ENCODE measurements around the gene TMEM258. TPM values are rescaled to one million over a fixed set of nuclear protein-coding genes. Genes with fewer than 3 reads are reported as not detected.
A peak's percentile ranks its signal among the peaks of the same experiment; 100 is the strongest.

Gene TMEM258
- total and polyA plus RNA-seq, 9 of the 15 experiments (the other 6 are each of a cell fraction or from before 2014, with no cell fraction given): 97.2 to 856 (median 231) TPM

DNA sequence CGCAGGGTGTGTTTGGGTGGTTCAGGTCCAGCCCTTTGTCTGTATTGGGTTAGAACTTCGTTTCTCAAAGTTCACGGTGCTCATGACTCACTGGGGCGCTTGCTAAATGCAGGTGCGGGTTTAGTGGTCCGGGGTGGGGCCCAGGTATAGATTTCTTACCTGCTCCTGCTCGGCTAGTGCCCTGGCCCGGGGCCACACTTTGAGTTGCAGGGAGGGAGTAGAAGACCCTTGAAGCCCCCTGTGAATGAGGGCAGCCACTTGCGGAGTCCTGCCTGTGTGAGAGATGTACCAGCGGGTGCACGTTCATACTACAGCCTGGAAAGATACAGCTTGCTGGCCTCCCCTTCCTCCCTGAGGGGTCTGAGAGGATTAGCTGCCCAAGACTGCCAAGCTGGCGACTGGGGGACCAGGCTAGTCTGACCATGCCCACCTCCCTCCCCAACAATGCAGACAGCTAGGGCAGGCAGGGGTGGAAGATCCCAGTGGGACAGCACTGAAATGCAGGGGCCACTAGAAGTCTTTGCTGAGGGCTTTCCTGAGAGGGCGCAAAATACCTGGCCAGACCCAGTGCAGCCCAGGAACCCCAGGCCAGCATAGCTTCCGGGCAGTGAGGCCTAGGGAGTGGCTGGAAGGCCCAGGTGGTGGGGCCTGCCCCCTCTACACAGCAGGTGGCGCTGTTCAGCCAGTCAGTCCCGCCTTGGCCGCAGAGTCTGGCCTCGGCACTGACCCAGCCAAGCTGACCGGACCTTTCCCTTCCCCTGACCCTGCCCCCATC is 45.0 kb downstream of the TMEM258 start (continued):
- TF ChIP-seq NR2C2 (CRISPR knock-in tag; IDR thresholded peaks at IDR 0.05): no peak
- no peak for TF ChIP-seq NR2C2 (tag; IDR thresholded peaks at IDR 0.05)
- TF ChIP-seq ZNF134 (CRISPR knock-in tag; conservative IDR thresholded peaks at IDR 0.05): no peak
- TF ChIP-seq HDAC1 (IDR thresholded peaks at IDR 0.05): no peak
- TF ChIP-seq ZNF507 (tag; conservative IDR thresholded peaks at IDR 0.05): no peak
- no peak for TF ChIP-seq ZNF24 (IDR thresholded peaks at IDR 0.05)
- TF ChIP-seq ZNF121 (CRISPR knock-in tag; conservative IDR thresholded peaks at IDR 0.05): no peak
- TF ChIP-seq SP2 (IDR thresholded peaks at IDR 0.05; ENCODE audit: extremely low read depth, low read depth, low read length, poor library complexity, severe bottlenecking): no peak
- TF ChIP-seq, protein P1, sequence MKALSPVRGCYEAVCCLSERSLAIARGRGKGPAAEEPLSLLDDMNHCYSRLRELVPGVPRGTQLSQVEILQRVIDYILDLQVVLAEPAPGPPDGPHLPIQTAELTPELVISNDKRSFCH (CRISPR knock-in tag; IDR thresholded peaks at IDR 0.05): no peak
- TF ChIP-seq, protein P1 (tag; IDR thresholded peaks at IDR 0.05): peak; percentile 62; the same call in 1 of the 2 replicates
- TF ChIP-seq, protein P2, sequence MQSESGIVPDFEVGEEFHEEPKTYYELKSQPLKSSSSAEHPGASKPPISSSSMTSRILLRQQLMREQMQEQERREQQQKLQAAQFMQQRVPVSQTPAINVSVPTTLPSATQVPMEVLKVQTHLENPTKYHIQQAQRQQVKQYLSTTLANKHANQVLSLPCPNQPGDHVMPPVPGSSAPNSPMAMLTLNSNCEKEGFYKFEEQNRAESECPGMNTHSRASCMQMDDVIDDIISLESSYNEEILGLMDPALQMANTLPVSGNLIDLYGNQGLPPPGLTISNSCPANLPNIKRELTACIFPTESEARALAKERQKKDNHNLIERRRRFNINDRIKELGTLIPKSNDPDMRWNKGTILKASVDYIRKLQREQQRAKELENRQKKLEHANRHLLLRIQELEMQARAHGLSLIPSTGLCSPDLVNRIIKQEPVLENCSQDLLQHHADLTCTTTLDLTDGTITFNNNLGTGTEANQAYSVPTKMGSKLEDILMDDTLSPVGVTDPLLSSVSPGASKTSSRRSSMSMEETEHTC (IDR thresholded peaks at IDR 0.05): no peak
- TF ChIP-seq, protein P3, sequence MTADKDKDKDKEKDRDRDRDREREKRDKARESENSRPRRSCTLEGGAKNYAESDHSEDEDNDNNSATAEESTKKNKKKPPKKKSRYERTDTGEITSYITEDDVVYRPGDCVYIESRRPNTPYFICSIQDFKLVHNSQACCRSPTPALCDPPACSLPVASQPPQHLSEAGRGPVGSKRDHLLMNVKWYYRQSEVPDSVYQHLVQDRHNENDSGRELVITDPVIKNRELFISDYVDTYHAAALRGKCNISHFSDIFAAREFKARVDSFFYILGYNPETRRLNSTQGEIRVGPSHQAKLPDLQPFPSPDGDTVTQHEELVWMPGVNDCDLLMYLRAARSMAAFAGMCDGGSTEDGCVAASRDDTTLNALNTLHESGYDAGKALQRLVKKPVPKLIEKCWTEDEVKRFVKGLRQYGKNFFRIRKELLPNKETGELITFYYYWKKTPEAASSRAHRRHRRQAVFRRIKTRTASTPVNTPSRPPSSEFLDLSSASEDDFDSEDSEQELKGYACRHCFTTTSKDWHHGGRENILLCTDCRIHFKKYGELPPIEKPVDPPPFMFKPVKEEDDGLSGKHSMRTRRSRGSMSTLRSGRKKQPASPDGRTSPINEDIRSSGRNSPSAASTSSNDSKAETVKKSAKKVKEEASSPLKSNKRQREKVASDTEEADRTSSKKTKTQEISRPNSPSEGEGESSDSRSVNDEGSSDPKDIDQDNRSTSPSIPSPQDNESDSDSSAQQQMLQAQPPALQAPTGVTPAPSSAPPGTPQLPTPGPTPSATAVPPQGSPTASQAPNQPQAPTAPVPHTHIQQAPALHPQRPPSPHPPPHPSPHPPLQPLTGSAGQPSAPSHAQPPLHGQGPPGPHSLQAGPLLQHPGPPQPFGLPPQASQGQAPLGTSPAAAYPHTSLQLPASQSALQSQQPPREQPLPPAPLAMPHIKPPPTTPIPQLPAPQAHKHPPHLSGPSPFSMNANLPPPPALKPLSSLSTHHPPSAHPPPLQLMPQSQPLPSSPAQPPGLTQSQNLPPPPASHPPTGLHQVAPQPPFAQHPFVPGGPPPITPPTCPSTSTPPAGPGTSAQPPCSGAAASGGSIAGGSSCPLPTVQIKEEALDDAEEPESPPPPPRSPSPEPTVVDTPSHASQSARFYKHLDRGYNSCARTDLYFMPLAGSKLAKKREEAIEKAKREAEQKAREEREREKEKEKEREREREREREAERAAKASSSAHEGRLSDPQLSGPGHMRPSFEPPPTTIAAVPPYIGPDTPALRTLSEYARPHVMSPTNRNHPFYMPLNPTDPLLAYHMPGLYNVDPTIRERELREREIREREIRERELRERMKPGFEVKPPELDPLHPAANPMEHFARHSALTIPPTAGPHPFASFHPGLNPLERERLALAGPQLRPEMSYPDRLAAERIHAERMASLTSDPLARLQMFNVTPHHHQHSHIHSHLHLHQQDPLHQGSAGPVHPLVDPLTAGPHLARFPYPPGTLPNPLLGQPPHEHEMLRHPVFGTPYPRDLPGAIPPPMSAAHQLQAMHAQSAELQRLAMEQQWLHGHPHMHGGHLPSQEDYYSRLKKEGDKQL (CRISPR knock-in tag; IDR thresholded peaks at IDR 0.05; ENCODE audit: borderline replicate concordance): no peak
- TF ChIP-seq TGIF2 (CRISPR knock-in tag; IDR thresholded peaks at IDR 0.05): no peak
- TF ChIP-seq, protein P4, sequence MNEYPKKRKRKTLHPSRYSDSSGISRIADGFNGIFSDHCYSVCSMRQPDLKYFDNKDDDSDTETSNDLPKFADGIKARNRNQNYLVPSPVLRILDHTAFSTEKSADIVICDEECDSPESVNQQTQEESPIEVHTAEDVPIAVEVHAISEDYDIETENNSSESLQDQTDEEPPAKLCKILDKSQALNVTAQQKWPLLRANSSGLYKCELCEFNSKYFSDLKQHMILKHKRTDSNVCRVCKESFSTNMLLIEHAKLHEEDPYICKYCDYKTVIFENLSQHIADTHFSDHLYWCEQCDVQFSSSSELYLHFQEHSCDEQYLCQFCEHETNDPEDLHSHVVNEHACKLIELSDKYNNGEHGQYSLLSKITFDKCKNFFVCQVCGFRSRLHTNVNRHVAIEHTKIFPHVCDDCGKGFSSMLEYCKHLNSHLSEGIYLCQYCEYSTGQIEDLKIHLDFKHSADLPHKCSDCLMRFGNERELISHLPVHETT (CRISPR knock-in tag; conservative IDR thresholded peaks at IDR 0.05 in 1 of 2, IDR thresholded peaks at IDR 0.05 in 1 of 2): peak in 1 of 2 experiments; percentile 46; a peak in 1 of 4 replicates
- TF ChIP-seq BCOR (IDR thresholded peaks at IDR 0.05): no peak
- TF ChIP-seq SIRT6 (IDR thresholded peaks at IDR 0.05; ENCODE audit: low read depth, low read length): no peak
- TF ChIP-seq ILF3 (IDR thresholded peaks at IDR 0.05; ENCODE audit: borderline replicate concordance): no peak
- no peak for TF ChIP-seq ESRRB (CRISPR knock-in tag; IDR thresholded peaks at IDR 0.05; ENCODE audit: borderline replicate concordance)

Measured in K562 (cell line).